IPS-18a (cell line): ENCODE results near the gene CNTFR.

Source experiments
- H3K27ac ChIP-seq: one replicate; pipeline ENCODE4 v1.5.1; 2013; ENCODE audit warnings: low read length
- H3K27me3 ChIP-seq: one replicate; pipeline ENCODE4 v1.6.1; 2013; ENCODE audit warnings: mild to moderate bottlenecking, low read length; ENCODE audit not compliant: control insufficient read depth, insufficient read depth
- H3K36me3 ChIP-seq: one replicate; pipeline ENCODE4 v1.6.1; 2013; ENCODE audit warnings: low read depth, low read length; ENCODE audit not compliant: control insufficient read depth
- H3K4me1 ChIP-seq: one replicate; pipeline ENCODE4 v1.6.1; 2013; ENCODE audit warnings: low read depth, low read length; ENCODE audit not compliant: control insufficient read depth
- H3K4me3 ChIP-seq: one replicate; pipeline ENCODE4 v1.5.1; 2013; ENCODE audit warnings: low read length
- H3K9ac ChIP-seq: one replicate; pipeline ENCODE4 v1.6.1; 2013; ENCODE audit warnings: mild to moderate bottlenecking, low read length, moderate library complexity
- H3K9me3 ChIP-seq: one replicate; pipeline ENCODE4 v1.6.1; 2013; ENCODE audit warnings: low read depth, low read length; ENCODE audit not compliant: control insufficient read depth

The CNTFR gene

GRCh38 chr9:34572628-34573027 is 16.9 kb downstream of the CNTFR start:
- no peak overlapping the region for H3K4me3 ChIP-seq
- no peak overlapping the region for H3K27ac ChIP-seq
- peaks cover 24% of the 10 kb centered on the region for H3K4me1 ChIP-seq
- H3K36me3 ChIP-seq = no peaks in the 10 kb centered on the region
- no peak overlapping the region for H3K9ac ChIP-seq
- peaks cover 20% of the 10 kb centered on the region for H3K27me3 ChIP-seq
- no peaks in the 10 kb centered on the region for H3K9me3 ChIP-seq

DNA sequence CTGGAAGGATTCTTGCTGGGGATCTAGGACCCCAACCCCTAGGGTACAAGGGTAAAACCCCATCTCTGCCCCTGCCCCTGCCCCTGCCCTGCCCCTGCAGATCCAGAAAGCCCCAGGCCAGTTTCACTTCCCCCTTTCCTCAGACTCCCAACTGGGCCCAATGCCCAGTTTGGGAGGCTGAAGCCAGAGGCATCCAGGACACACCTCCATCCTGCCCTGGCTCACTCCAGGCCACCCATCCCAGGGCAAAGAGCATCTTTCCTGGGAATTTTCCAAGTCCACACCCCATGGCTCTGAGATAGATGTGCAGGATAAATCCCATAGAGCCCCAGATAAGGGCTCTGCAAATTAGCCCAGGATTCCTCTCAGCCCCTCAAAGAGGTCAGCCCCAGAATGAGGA is 17.4 kb downstream of the CNTFR start:
- no peak overlapping the region for H3K9ac ChIP-seq
- no peak overlapping the region for H3K27ac ChIP-seq
- H3K4me3 ChIP-seq = no peak overlapping the region
- peaks cover 19% of the 10 kb centered on the region for H3K4me1 ChIP-seq
- peaks cover 15% of the 10 kb centered on the region for H3K27me3 ChIP-seq
- no peaks in the 10 kb centered on the region for H3K36me3 ChIP-seq
- H3K9me3 ChIP-seq = no peaks in the 10 kb centered on the region

DNA sequence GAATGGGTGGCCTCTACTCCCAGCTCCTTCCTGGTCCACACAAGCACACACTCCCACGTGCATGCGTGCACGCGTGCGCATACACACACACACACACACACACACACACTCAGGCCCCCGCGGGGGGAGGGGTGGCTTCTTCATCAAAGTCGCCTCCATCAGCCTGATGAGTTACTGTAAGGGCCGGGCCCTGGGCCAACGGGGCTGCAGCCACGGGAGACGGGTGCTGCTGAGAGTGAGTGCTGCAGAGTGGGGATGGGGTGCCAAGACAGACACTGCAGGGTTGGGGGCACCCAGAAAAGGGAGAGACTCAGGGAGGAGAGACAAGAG is 18.1 kb downstream of the CNTFR start:
- H3K27me3 ChIP-seq = peaks cover 8% of the 10 kb centered on the region
- no peaks in the 10 kb centered on the region for H3K9me3 ChIP-seq
- H3K9ac ChIP-seq = no peak overlapping the region
- peaks cover 13% of the 10 kb centered on the region for H3K4me1 ChIP-seq
- H3K4me3 ChIP-seq = no peak overlapping the region
- H3K27ac ChIP-seq = no peak overlapping the region
- no peaks in the 10 kb centered on the region for H3K36me3 ChIP-seq

DNA sequence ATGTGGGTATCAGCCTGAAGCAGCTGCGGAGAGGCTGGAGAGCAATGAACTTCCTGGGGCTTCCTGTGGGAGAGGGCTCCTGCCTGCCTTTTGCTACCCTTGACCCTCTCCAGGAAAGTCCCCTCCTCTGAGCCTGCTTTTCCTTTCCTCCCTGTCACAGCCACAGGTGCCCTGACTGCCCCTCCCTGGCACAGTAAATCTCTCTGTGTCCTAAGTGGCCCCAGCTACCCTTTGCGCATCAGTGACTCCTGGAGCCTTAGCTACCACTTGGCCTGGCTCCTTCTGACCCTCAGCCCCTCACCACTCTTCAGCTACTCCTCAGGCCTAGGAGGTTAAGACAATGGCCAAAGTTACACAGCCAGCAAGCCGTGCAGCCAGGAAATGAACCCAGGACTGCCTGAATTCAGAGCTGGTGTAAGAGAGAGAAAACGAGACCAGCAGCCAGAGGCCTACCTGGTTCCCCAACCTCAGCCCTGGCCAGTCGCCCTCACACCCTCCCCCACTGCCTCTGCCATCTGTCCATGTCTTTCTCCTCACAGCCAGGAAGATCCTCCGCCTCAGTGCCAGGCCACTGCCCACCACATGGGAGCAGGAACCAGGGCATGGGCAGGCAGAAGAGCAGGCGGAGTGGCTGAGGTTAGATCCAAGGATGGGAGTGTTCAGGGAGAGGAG is 18.6 kb downstream of the CNTFR start:
- Histone ChIP-seq H3K4me3 (no peak overlapping the region), H3K9ac (no peak overlapping the region), H3K27me3 (peaks cover 3% of the 10 kb centered on the region), H3K27ac (no peak overlapping the region), H3K36me3 (no peaks in the 10 kb centered on the region), H3K9me3 (no peaks in the 10 kb centered on the region), H3K4me1 (peaks cover 13% of the 10 kb centered on the region)

- no peak overlapping the region for H3K27ac ChIP-seq
- H3K36me3 ChIP-seq = no peaks in the 10 kb centered on the region
- H3K9me3 ChIP-seq = no peaks in the 10 kb centered on the region
- no peak overlapping the region for H3K4me3 ChIP-seq
- no peaks in the 10 kb centered on the region for H3K27me3 ChIP-seq
- H3K9ac ChIP-seq = no peak overlapping the region
- peaks cover 13% of the 10 kb centered on the region for H3K4me1 ChIP-seq
Measured at GRCh38 chr9:34570376-34570775, 19.1 kb downstream of the CNTFR start.

DNA sequence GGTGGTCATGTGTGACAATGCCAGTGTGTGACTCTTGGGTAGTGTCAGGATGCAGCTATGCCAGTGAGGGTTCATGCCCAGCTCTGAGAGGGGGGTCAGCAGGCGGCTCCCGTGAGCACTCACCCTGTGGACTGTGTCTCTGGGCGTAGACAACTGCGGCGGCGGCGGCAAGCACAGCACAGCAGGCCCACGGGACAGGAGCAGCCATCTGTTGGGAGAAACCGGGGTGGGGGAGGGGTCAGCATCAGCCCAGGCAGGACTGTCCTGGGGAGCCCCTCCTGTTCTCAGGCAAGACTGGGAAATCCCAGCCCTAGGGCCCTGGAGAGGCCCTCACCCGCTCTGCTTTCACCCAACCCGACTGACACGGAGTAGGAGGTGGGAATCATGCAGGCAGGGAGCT is 20.8 kb downstream of the CNTFR start:
- H3K36me3 ChIP-seq = no peaks in the 10 kb centered on the region
- no peak overlapping the region for H3K27ac ChIP-seq
- no peak overlapping the region for H3K9ac ChIP-seq
- H3K4me1 ChIP-seq = peaks cover 13% of the 10 kb centered on the region
- no peak overlapping the region for H3K4me3 ChIP-seq
- no peaks in the 10 kb centered on the region for H3K9me3 ChIP-seq
- no peaks in the 10 kb centered on the region for H3K27me3 ChIP-seq

GRCh38 chr9:34568133-34568532 is 21.4 kb downstream of the CNTFR start:
- Histone ChIP-seq H3K27me3 (no peaks in the 10 kb centered on the region), H3K27ac (no peak overlapping the region), H3K36me3 (no peaks in the 10 kb centered on the region), H3K4me1 (peaks cover 13% of the 10 kb centered on the region), H3K9me3 (no peaks in the 10 kb centered on the region), H3K9ac (no peak overlapping the region), H3K4me3 (no peak overlapping the region)

GRCh38 chr9:34566972-34567371 is 22.6 kb downstream of the CNTFR start:
- Histone ChIP-seq H3K4me3 (no peak overlapping the region), H3K27ac (no peak overlapping the region), H3K36me3 (no peaks in the 10 kb centered on the region), H3K9me3 (no peaks in the 10 kb centered on the region), H3K9ac (no peak overlapping the region), H3K27me3 (no peaks in the 10 kb centered on the region), H3K4me1 (peaks cover 13% of the 10 kb centered on the region)

DNA sequence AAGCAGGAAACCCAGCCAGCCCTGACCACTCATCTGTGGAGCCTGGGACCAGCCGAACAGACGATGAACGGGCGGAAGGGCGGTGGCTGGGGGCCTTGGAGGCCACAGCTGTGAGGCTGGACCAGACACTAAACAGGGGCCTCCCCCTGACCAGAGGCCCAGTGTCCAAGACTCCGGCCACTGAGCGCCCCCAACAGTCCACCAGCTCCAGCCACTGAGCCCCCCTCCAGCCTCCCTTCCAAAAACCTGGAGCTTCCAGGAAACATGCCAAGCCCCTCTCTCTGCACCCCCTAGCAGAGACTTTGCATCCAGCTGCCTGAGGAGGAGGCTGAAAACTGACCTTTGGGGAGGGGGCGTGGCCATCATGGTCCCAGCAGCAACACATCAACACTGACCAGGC is 23.2 kb downstream of the CNTFR start:
- Histone ChIP-seq H3K27ac (no peak overlapping the region), H3K36me3 (no peaks in the 10 kb centered on the region), H3K9me3 (no peaks in the 10 kb centered on the region), H3K9ac (no peak overlapping the region), H3K27me3 (no peaks in the 10 kb centered on the region), H3K4me1 (peaks cover 13% of the 10 kb centered on the region), H3K4me3 (no peak overlapping the region)

GRCh38 chr9:34565856-34566255 is 23.7 kb downstream of the CNTFR start:
- no peaks in the 10 kb centered on the region for H3K36me3 ChIP-seq
- no peak overlapping the region for H3K4me3 ChIP-seq
- H3K27me3 ChIP-seq = no peaks in the 10 kb centered on the region
- H3K9me3 ChIP-seq = no peaks in the 10 kb centered on the region
- no peak overlapping the region for H3K9ac ChIP-seq
- no peak overlapping the region for H3K27ac ChIP-seq
- H3K4me1 ChIP-seq = peaks cover 11% of the 10 kb centered on the region

- H3K4me1 ChIP-seq = peaks cover 19% of the 10 kb centered on the region
- H3K9me3 ChIP-seq = no peaks in the 10 kb centered on the region
- no peak overlapping the region for H3K9ac ChIP-seq
- H3K4me3 ChIP-seq = no peak overlapping the region
- H3K27ac ChIP-seq = no peak overlapping the region
- H3K27me3 ChIP-seq = no peaks in the 10 kb centered on the region
- no peaks in the 10 kb centered on the region for H3K36me3 ChIP-seq
Measured at GRCh38 chr9:34564617-34565016, 24.9 kb downstream of the CNTFR start.

GRCh38 chr9:34563262-34563661 is 26.3 kb downstream of the CNTFR start:
- Histone ChIP-seq H3K9ac (no peak overlapping the region), H3K36me3 (no peaks in the 10 kb centered on the region), H3K4me1 (peaks cover 12% of the 10 kb centered on the region), H3K27me3 (no peaks in the 10 kb centered on the region), H3K4me3 (no peak overlapping the region), H3K9me3 (no peaks in the 10 kb centered on the region), H3K27ac (no peak overlapping the region)
